HepG2 (cell line): ENCODE results near the gene CDKN1C. TPM values are rescaled to one million over a fixed set of nuclear protein-coding genes. Genes with fewer than 3 reads are reported as not detected.
A peak's percentile ranks its signal among the peaks of the same experiment; 100 is the strongest.

ENCODE experiments used
- CBX5 ChIP-seq: sonication (generic); formaldehyde crosslinking; IDR thresholded peaks from 2 replicates; pipeline ENCODE4 v1.4.0; 2020; ENCODE audit warnings: missing genetic modification reagents, borderline replicate concordance
- CENPT ChIP-seq: sonication (generic); formaldehyde crosslinking; IDR thresholded peaks from 2 replicates; pipeline ENCODE4 v1.8.0; 2022; ENCODE audit warnings: low read depth, mild to moderate bottlenecking, moderate library complexity, missing genetic modification reagents
- CHD2 ChIP-seq: IDR thresholded peaks from 2 replicates; pipeline ENCODE4 v1.6.1; 2011; ENCODE audit warnings: low read depth, low read length, improper control_type of control experiment
- GPN1 ChIP-seq: sonication (generic); formaldehyde crosslinking; IDR thresholded peaks from 2 replicates; pipeline ENCODE4 v1.5.1; 2020; ENCODE audit warnings: missing genetic modification reagents, borderline replicate concordance
- MZF1 ChIP-seq: sonication (generic); formaldehyde crosslinking; IDR thresholded peaks from 2 replicates; pipeline ENCODE4 v1.8.1; 2023; ENCODE audit warnings: mild to moderate bottlenecking, missing genetic modification reagents, borderline replicate concordance
- NFE2L2 ChIP-seq: fragments of 150-350 bp; IDR thresholded peaks from 2 replicates; pipeline ENCODE4 v1.6.1; 2014; ENCODE audit warnings: low read length
- NR1H2 ChIP-seq: sonication (generic); formaldehyde crosslinking; IDR thresholded peaks from 2 replicates; pipeline ENCODE4 v1.8.1; 2022; ENCODE audit warnings: low read depth, missing genetic modification reagents, borderline replicate concordance
- NR2F2 ChIP-seq: IDR thresholded peaks from 2 replicates; pipeline ENCODE4 v1.6.1; 2012; ENCODE audit warnings: low read depth, inconsistent platforms, borderline replicate concordance
- PAX8 ChIP-seq: sonication (generic); formaldehyde crosslinking; IDR thresholded peaks from 2 replicates; pipeline ENCODE4 v1.8.0; 2022; ENCODE audit warnings: mild to moderate bottlenecking, missing genetic modification reagents, borderline replicate concordance
- RARG ChIP-seq: sonication (generic); formaldehyde crosslinking; IDR thresholded peaks from 2 replicates; pipeline ENCODE4 v1.4.0; 2020; ENCODE audit warnings: low read depth, mild to moderate bottlenecking, missing genetic modification reagents
- RCOR2 ChIP-seq: IDR thresholded peaks from 2 replicates; pipeline ENCODE4 v1.6.1; 2016; ENCODE audit warnings: missing biosample characterization, missing genetic modification reagents
- SMAD3 ChIP-seq: sonication (generic); formaldehyde crosslinking; IDR thresholded peaks from 2 replicates; pipeline ENCODE4 v1.4.0; 2020; ENCODE audit warnings: missing genetic modification reagents
- TBP ChIP-seq: sonication (generic); formaldehyde crosslinking; IDR thresholded peaks from 2 replicates; pipeline ENCODE4 v1.5.0; 2020; ENCODE audit warnings: missing genetic modification reagents
- TOE1 ChIP-seq: sonication (generic); formaldehyde crosslinking; IDR thresholded peaks from 2 replicates; pipeline ENCODE4 v1.4.0; 2020; ENCODE audit warnings: mild to moderate bottlenecking, missing genetic modification reagents
- ZBTB8A ChIP-seq: sonication (generic); formaldehyde crosslinking; IDR thresholded peaks from 2 replicates; pipeline ENCODE4 v1.4.0; 2020; ENCODE audit warnings: mild to moderate bottlenecking, low read depth, missing genetic modification reagents, borderline replicate concordance
- ZFP82 ChIP-seq: sonication (generic); formaldehyde crosslinking; IDR thresholded peaks from 2 replicates; pipeline ENCODE4 v1.5.1; 2020; ENCODE audit warnings: mild to moderate bottlenecking, missing genetic modification reagents, borderline replicate concordance
- ZKSCAN8 ChIP-seq: IDR thresholded peaks from 2 replicates; pipeline ENCODE4 v1.6.1; 2016; ENCODE audit warnings: borderline replicate concordance, missing genetic modification reagents, missing compliant biosample characterization
- ZNF543 ChIP-seq: sonication (generic); formaldehyde crosslinking; IDR thresholded peaks from 2 replicates; pipeline ENCODE4 v1.4.0; 2020; ENCODE audit warnings: mild to moderate bottlenecking, missing genetic modification reagents
- ZNF552 ChIP-seq: sonication (generic); formaldehyde crosslinking; IDR thresholded peaks from 2 replicates; pipeline ENCODE4 v1.9.0; 2022; ENCODE audit warnings: missing genetic modification reagents, mild to moderate bottlenecking, borderline replicate concordance
- ZNF724P ChIP-seq: sonication (generic); formaldehyde crosslinking; IDR thresholded peaks from 2 replicates; pipeline ENCODE4 v1.8.0; 2022; ENCODE audit warnings: missing genetic modification reagents, borderline replicate concordance
- ZNF879 ChIP-seq: sonication (generic); formaldehyde crosslinking; IDR thresholded peaks from 2 replicates; pipeline ENCODE4 v1.8.1; 2023; ENCODE audit warnings: missing genetic modification reagents
- polyA plus RNA-seq, 8 experiments: library from polyadenylated mRNA; depleted of rRNA in 3 of 8; stranded (reverse) in 7 of 8; unstranded in 1 of 8; fragments of >200 nt; fragmentation: Illumina TruSeq in 4 of 8; extraction: Trizol in 4 of 8; gene quantifications; 2 replicates each; pipeline versions ENCODE4 v1.2.1 to v1.2.3, GENCODE V29; 2011 to 2016; ENCODE audit warnings: low read depth in 4 of 8, missing spikeins in 1 of 8, mixed read lengths in 1 of 8; ENCODE audit not compliant: insufficient read depth in 1 of 8
- total RNA-seq, 5 experiments: library from RNA; depleted of rRNA; stranded (reverse); fragments of >200 nt; fragmentation: Illumina TruSeq; extraction: Trizol; gene quantifications; 2 replicates each; pipeline ENCODE4 v1.2.3, GENCODE V29; 2016; ENCODE audit warnings: low read depth in 1 of 5
- TF ChIP-seq, protein P1 (sequence below): sonication (generic); formaldehyde crosslinking; IDR thresholded peaks from 2 replicates; pipeline ENCODE4 v1.4.0; 2020; ENCODE audit warnings: missing genetic modification reagents, borderline replicate concordance
- TF ChIP-seq, protein P2 (sequence below): sonication (generic); formaldehyde crosslinking; IDR thresholded peaks from 2 replicates; pipeline ENCODE4 v1.9.0; 2021; ENCODE audit warnings: missing genetic modification reagents, borderline replicate concordance
- TF ChIP-seq, protein P3 (sequence below): sonication (generic); formaldehyde crosslinking; IDR thresholded peaks from 2 replicates; pipeline ENCODE4 v1.8.1; 2023; ENCODE audit warnings: mild to moderate bottlenecking, inconsistent platforms, moderate library complexity, missing genetic modification reagents, borderline replicate concordance

The CDKN1C gene
- total and polyA plus RNA-seq, 2 of the 13 experiments (the other 11 are each of a cell fraction or from before 2014, with no cell fraction given) = not detected

DNA sequence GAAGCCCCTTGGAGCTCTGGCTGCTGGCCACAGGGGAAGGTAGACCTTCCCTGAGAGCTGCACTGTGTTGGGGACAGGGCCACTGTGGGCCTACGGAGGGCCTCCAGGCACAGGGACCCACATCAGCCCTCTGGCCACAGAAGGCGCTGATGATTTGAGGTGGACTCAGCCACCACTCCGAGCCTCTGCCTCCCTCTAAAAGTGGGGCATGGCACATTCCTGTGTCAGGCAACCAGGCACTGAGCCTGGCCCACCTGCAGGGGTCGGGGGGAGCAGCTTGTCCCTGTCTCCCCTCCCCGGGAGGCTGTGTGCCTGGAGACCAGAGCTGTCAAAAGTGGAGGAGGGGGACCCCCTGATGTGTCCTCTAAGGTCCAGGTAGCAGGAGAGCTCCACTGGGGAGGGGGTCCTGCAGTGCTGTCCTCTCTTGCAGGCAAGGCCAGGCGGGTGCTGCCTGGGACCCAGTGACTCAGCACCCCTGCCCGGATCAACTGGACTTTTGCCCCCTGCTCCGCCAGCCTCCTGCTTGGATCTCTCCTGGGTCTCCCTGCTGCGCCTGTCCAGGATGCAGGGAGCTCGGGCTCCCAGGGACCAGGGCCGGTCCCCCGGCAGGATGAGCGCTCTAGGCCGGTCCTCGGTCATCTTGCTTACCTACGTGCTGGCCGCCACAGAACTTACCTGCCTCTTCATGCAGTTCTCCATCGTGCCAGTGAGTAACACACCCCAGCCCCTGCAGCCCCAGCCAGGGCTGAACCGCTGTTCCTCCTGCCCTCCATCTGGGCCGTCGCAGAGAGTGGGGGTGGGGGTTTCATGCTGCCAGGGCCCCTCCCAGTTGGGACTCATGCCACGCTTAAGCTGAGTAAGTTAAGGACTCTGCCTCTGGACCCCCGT is 17.5 kb upstream of the CDKN1C start (continued):
- TF ChIP-seq, protein P1, sequence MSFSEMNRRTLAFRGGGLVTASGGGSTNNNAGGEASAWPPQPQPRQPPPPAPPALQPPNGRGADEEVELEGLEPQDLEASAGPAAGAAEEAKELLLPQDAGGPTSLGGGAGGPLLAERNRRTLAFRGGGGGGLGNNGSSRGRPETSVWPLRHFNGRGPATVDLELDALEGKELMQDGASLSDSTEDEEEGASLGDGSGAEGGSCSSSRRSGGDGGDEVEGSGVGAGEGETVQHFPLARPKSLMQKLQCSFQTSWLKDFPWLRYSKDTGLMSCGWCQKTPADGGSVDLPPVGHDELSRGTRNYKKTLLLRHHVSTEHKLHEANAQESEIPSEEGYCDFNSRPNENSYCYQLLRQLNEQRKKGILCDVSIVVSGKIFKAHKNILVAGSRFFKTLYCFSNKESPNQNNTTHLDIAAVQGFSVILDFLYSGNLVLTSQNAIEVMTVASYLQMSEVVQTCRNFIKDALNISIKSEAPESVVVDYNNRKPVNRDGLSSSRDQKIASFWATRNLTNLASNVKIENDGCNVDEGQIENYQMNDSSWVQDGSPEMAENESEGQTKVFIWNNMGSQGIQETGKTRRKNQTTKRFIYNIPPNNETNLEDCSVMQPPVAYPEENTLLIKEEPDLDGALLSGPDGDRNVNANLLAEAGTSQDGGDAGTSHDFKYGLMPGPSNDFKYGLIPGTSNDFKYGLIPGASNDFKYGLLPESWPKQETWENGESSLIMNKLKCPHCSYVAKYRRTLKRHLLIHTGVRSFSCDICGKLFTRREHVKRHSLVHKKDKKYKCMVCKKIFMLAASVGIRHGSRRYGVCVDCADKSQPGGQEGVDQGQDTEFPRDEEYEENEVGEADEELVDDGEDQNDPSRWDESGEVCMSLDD (CRISPR knock-in tag) = no peak
- TF ChIP-seq GPN1 (CRISPR knock-in tag) = no peak
- no peak for TF ChIP-seq MZF1
- TF ChIP-seq ZFP82 = no peak
- TF ChIP-seq RARG = no peak
- peak; percentile 9; the same call in 1 of the 2 replicates for TF ChIP-seq NR2F2
- peak; percentile 64; the same call in 1 of the 2 replicates for TF ChIP-seq ZNF543
- no peak for TF ChIP-seq ZKSCAN8
- TF ChIP-seq ZNF724P = no peak
- TF ChIP-seq RCOR2 (CRISPR knock-in tag) = 0 out of 2 replicates have a peak, but pooled peaks have one; percentile 33
- TF ChIP-seq PAX8 (CRISPR knock-in tag) = no peak
- TF ChIP-seq NR1H2 (CRISPR knock-in tag) = no peak
- TF ChIP-seq NFE2L2 = peak; percentile 92
- no peak for TF ChIP-seq TOE1 (CRISPR knock-in tag)
- TF ChIP-seq SMAD3 (CRISPR knock-in tag) = no peak
- no peak for TF ChIP-seq CBX5
- TF ChIP-seq ZBTB8A (CRISPR knock-in tag) = no peak
- no peak for TF ChIP-seq CENPT (CRISPR knock-in tag)
- TF ChIP-seq ZNF552 (CRISPR knock-in tag) = no peak
- TF ChIP-seq, protein P2, sequence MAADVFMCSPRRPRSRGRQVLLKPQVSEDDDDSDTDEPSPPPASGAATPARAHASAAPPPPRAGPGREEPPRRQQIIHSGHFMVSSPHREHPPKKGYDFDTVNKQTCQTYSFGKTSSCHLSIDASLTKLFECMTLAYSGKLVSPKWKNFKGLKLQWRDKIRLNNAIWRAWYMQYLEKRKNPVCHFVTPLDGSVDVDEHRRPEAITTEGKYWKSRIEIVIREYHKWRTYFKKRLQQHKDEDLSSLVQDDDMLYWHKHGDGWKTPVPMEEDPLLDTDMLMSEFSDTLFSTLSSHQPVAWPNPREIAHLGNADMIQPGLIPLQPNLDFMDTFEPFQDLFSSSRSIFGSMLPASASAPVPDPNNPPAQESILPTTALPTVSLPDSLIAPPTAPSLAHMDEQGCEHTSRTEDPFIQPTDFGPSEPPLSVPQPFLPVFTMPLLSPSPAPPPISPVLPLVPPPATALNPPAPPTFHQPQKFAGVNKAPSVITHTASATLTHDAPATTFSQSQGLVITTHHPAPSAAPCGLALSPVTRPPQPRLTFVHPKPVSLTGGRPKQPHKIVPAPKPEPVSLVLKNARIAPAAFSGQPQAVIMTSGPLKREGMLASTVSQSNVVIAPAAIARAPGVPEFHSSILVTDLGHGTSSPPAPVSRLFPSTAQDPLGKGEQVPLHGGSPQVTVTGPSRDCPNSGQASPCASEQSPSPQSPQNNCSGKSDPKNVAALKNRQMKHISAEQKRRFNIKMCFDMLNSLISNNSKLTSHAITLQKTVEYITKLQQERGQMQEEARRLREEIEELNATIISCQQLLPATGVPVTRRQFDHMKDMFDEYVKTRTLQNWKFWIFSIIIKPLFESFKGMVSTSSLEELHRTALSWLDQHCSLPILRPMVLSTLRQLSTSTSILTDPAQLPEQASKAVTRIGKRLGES (CRISPR knock-in tag) = no peak
- TF ChIP-seq, protein P3, sequence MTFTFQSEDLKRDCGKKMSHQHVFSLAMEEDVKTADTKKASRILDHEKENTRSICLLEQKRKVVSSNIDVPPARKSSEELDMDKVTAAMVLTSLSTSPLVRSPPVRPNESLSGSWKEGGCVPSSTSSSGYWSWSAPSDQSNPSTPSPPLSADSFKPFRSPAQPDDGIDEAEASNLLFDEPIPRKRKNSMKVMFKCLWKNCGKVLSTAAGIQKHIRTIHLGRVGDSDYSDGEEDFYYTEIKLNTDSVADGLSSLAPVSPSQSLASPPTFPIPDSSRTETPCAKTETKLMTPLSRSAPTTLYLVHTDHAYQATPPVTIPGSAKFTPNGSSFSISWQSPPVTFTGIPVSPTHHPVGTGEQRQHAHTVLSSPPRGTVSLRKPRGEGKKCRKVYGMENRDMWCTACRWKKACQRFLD (CRISPR knock-in tag) = no peak
- no peak for TF ChIP-seq ZNF879 (CRISPR knock-in tag)
- no peak for TF ChIP-seq CHD2
- TF ChIP-seq TBP (CRISPR knock-in tag) = no peak
